GM21737 (cell line): ENCODE results near the gene ERICH4.
"Not testable (repeated sequence)": the region's sequence is repeated elsewhere in the genome, so short reads cannot be mapped to it uniquely, and the experiment has no call there.

Experiments
- ATAC-seq: cut with Tn5 transposase; IDR thresholded peaks from one replicate; pipeline ENCODE4 v1.9.1; 2021; ENCODE audit warnings: mild to moderate bottlenecking, moderate library complexity; ENCODE audit not compliant: unreplicated experiment

The ERICH4 gene

GRCh38 chr19:41476583-41476982 is 33.6 kb downstream of the ERICH4 start:
- ATAC-seq: no peak

- ATAC-seq: no peak
Measured at GRCh38 chr19:41478171-41478570, 35.2 kb downstream of the ERICH4 start.

GRCh38 chr19:41478875-41479756 is 36.2 kb downstream of the ERICH4 start:
- ATAC-seq: no peak

GRCh38 chr19:41479757-41480191 is 36.8 kb downstream of the ERICH4 start:
- ATAC-seq: no peak

- ATAC-seq: no peak
Measured at GRCh38 chr19:41480336-41480735, 37.4 kb downstream of the ERICH4 start.

GRCh38 chr19:41484822-41485221 is 41.9 kb downstream of the ERICH4 start:
- no peak for ATAC-seq

- not testable (repeated sequence) for ATAC-seq
Measured at GRCh38 chr19:41486953-41487352, 44.0 kb downstream of the ERICH4 start.

- ATAC-seq: no peak
Measured at GRCh38 chr19:41492843-41493242, 49.9 kb downstream of the ERICH4 start.
